ENCODE results near the gene MSI2.

The MSI2 gene

GRCh38 chr17:57670769-57671569, 414.6 kb downstream of the MSI2 start:
- no peak overlapping the region for H2BK12ac ChIP-seq (ENCODE audit: low read length)
- H3K27me3 ChIP-seq (ENCODE audit: control insufficient read depth in 3 of 3, insufficient read depth in 3 of 3, low read depth in 1 of 3, low read length in 3 of 3), result no peaks in the 10 kb centered on the region
- no peak overlapping the region for H2AK5ac ChIP-seq (ENCODE audit: low read depth, low read length)
- H4K91ac ChIP-seq (ENCODE audit: low read depth, low read length, poor library complexity), result no peak overlapping the region
- H3K14ac ChIP-seq (ENCODE audit: low read length), result no peak overlapping the region
- no peak overlapping the region for H3K9ac ChIP-seq (ENCODE audit: low read depth, low read length, poor library complexity)
- no CpG with 5 or more reads among the region's 8 CpGs for WGBS, 2 donors (ENCODE audit: extremely low coverage in 2 of 2, insufficient read length in 2 of 2, insufficient replicate concordance in 1 of 2)
- H3K36me3 ChIP-seq (replicated peaks in 1 of 2; ENCODE audit: control insufficient read depth in 2 of 2, insufficient read depth in 2 of 2, low read length in 2 of 2), result peaks cover 5 to 59% of the 10 kb centered on the region in 2 donors
- no peak overlapping the region for H3K18ac ChIP-seq (ENCODE audit: low read length)
- peaks cover 3 to 4% of the 10 kb centered on the region in 2 donors for H3K4me1 ChIP-seq (ENCODE audit: control insufficient read depth in 2 of 2, insufficient read depth in 1 of 2, low read depth in 1 of 2, low read length in 2 of 2)
- no peak for DNase-seq (ENCODE audit: low spot score)
- peaks cover 2% of the 10 kb centered on the region for H3K79me1 ChIP-seq (ENCODE audit: low read depth, low read length)
- no peak overlapping the region for H2BK5ac ChIP-seq (ENCODE audit: low read length)
- H2AFZ ChIP-seq (ENCODE audit: low read length), result no peak overlapping the region
- H3K27ac ChIP-seq (replicated peaks; ENCODE audit: low read length), result no peak overlapping the region
- H3K4ac ChIP-seq (ENCODE audit: low read length), result no peak overlapping the region
- no peak overlapping the region for H3K4me2 ChIP-seq (ENCODE audit: insufficient read depth, low read length, poor library complexity, severe bottlenecking)
- H2BK15ac ChIP-seq (ENCODE audit: low read length), result no peak overlapping the region
- H3K9me3 ChIP-seq (replicated peaks in 1 of 2; ENCODE audit: control insufficient read depth in 2 of 2, insufficient read depth in 1 of 2, low read depth in 1 of 2, low read length in 2 of 2), result peaks cover 0 to 2% of the 10 kb centered on the region in 2 donors
- no peak overlapping the region for H3K23ac ChIP-seq (ENCODE audit: low read depth, low read length, poor library complexity)
- H2BK120ac ChIP-seq (ENCODE audit: low read depth, low read length), result no peak overlapping the region
- no peak overlapping the region for H4K8ac ChIP-seq (ENCODE audit: low read depth, low read length)
- no peak overlapping the region for H3K4me3 ChIP-seq (ENCODE audit: low read length in 2 of 2)

GRCh38 chr17:57671667-57672632, 415.6 kb downstream of the MSI2 start:
- Histone ChIP-seq H2BK5ac (ENCODE audit: low read length) (no peak overlapping the region), H4K91ac (ENCODE audit: low read depth, low read length, poor library complexity) (no peak overlapping the region), H3K36me3 (replicated peaks in 1 of 2; ENCODE audit: control insufficient read depth in 2 of 2, insufficient read depth in 2 of 2, low read length in 2 of 2) (peaks cover 7 to 65% of the 10 kb centered on the region in 2 donors), H3K4ac (ENCODE audit: low read length) (no peak overlapping the region), H3K4me3 (ENCODE audit: low read length in 2 of 2) (no peak overlapping the region), H3K9me3 (replicated peaks in 1 of 2; ENCODE audit: control insufficient read depth in 2 of 2, insufficient read depth in 1 of 2, low read depth in 1 of 2, low read length in 2 of 2) (peaks cover 0 to 2% of the 10 kb centered on the region in 2 donors), H3K4me1 (ENCODE audit: control insufficient read depth in 2 of 2, insufficient read depth in 1 of 2, low read depth in 1 of 2, low read length in 2 of 2) (peaks cover 3 to 4% of the 10 kb centered on the region in 2 donors), H2AK5ac (ENCODE audit: low read depth, low read length) (peak overlapping the region; percentile 67), H3K27me3 (ENCODE audit: control insufficient read depth in 3 of 3, insufficient read depth in 3 of 3, low read depth in 1 of 3, low read length in 3 of 3) (no peaks in the 10 kb centered on the region), H3K9ac (ENCODE audit: low read depth, low read length, poor library complexity) (no peak overlapping the region), H3K23ac (ENCODE audit: low read depth, low read length, poor library complexity) (peak overlapping the region; percentile 12), H2BK15ac (ENCODE audit: low read length) (no peak overlapping the region), H3K27ac (replicated peaks; ENCODE audit: low read length) (no peak overlapping the region), H2BK12ac (ENCODE audit: low read length) (no peak overlapping the region), H2AFZ (ENCODE audit: low read length) (no peak overlapping the region), H3K18ac (ENCODE audit: low read length) (no peak overlapping the region), H3K79me1 (ENCODE audit: low read depth, low read length) (peaks cover 2% of the 10 kb centered on the region), H4K8ac (ENCODE audit: low read depth, low read length) (no peak overlapping the region), H3K14ac (ENCODE audit: low read length) (no peak overlapping the region), H2BK120ac (ENCODE audit: low read depth, low read length) (no peak overlapping the region), H3K4me2 (ENCODE audit: insufficient read depth, low read length, poor library complexity, severe bottlenecking) (no peak overlapping the region)
- no CpG with 5 or more reads among the region's 21 CpGs for WGBS, 2 donors (ENCODE audit: extremely low coverage in 2 of 2, insufficient read length in 2 of 2, insufficient replicate concordance in 1 of 2)
- peak; percentile 67 for DNase-seq (ENCODE audit: low spot score)

GRCh38 chr17:57672971-57673370, 416.6 kb downstream of the MSI2 start:
- Histone ChIP-seq H3K36me3 (replicated peaks in 1 of 2; ENCODE audit: control insufficient read depth in 2 of 2, insufficient read depth in 2 of 2, low read length in 2 of 2) (peaks cover 7 to 67% of the 10 kb centered on the region in 2 donors), H2BK120ac (ENCODE audit: low read depth, low read length) (no peak overlapping the region), H3K9ac (ENCODE audit: low read depth, low read length, poor library complexity) (no peak overlapping the region), H3K18ac (ENCODE audit: low read length) (no peak overlapping the region), H4K91ac (ENCODE audit: low read depth, low read length, poor library complexity) (no peak overlapping the region), H2AFZ (ENCODE audit: low read length) (no peak overlapping the region), H2BK15ac (ENCODE audit: low read length) (no peak overlapping the region), H2BK5ac (ENCODE audit: low read length) (no peak overlapping the region), H2BK12ac (ENCODE audit: low read length) (no peak overlapping the region), H3K4me2 (ENCODE audit: insufficient read depth, low read length, poor library complexity, severe bottlenecking) (no peak overlapping the region), H3K4ac (ENCODE audit: low read length) (no peak overlapping the region), H3K4me1 (ENCODE audit: control insufficient read depth in 2 of 2, insufficient read depth in 1 of 2, low read depth in 1 of 2, low read length in 2 of 2) (peaks cover 3 to 4% of the 10 kb centered on the region in 2 donors), H3K14ac (ENCODE audit: low read length) (no peak overlapping the region), H2AK5ac (ENCODE audit: low read depth, low read length) (no peak overlapping the region), H3K9me3 (replicated peaks in 1 of 2; ENCODE audit: control insufficient read depth in 2 of 2, insufficient read depth in 1 of 2, low read depth in 1 of 2, low read length in 2 of 2) (no peaks in the 10 kb centered on the region), H4K8ac (ENCODE audit: low read depth, low read length) (no peak overlapping the region), H3K23ac (ENCODE audit: low read depth, low read length, poor library complexity) (no peak overlapping the region), H3K79me1 (ENCODE audit: low read depth, low read length) (peaks cover 2% of the 10 kb centered on the region), H3K27me3 (ENCODE audit: control insufficient read depth in 3 of 3, insufficient read depth in 3 of 3, low read depth in 1 of 3, low read length in 3 of 3) (no peaks in the 10 kb centered on the region), H3K4me3 (ENCODE audit: low read length in 2 of 2) (no peak overlapping the region), H3K27ac (replicated peaks; ENCODE audit: low read length) (no peak overlapping the region)
- DNase-seq (ENCODE audit: low spot score), result no peak
- WGBS, 2 donors (ENCODE audit: extremely low coverage in 2 of 2, insufficient read length in 2 of 2, insufficient replicate concordance in 1 of 2), result no CpG with 5 or more reads among the region's 4 CpGs

- Histone ChIP-seq H4K91ac (ENCODE audit: low read depth, low read length, poor library complexity) (no peak overlapping the region), H3K36me3 (replicated peaks in 1 of 2; ENCODE audit: control insufficient read depth in 2 of 2, insufficient read depth in 2 of 2, low read length in 2 of 2) (peaks cover 7 to 59% of the 10 kb centered on the region in 2 donors), H3K14ac (ENCODE audit: low read length) (peak overlapping the region; percentile 11), H3K23ac (ENCODE audit: low read depth, low read length, poor library complexity) (peak overlapping the region; percentile 58), H3K4me1 (ENCODE audit: control insufficient read depth in 2 of 2, insufficient read depth in 1 of 2, low read depth in 1 of 2, low read length in 2 of 2) (peaks cover 4% of the 10 kb centered on the region in 2 donors), H3K4me2 (ENCODE audit: insufficient read depth, low read length, poor library complexity, severe bottlenecking) (no peak overlapping the region), H2AFZ (ENCODE audit: low read length) (no peak overlapping the region), H2BK12ac (ENCODE audit: low read length) (no peak overlapping the region), H2BK120ac (ENCODE audit: low read depth, low read length) (no peak overlapping the region), H3K9ac (ENCODE audit: low read depth, low read length, poor library complexity) (no peak overlapping the region), H3K79me1 (ENCODE audit: low read depth, low read length) (no peaks in the 10 kb centered on the region), H3K18ac (ENCODE audit: low read length) (no peak overlapping the region), H3K4ac (ENCODE audit: low read length) (no peak overlapping the region), H3K4me3 (ENCODE audit: low read length in 2 of 2) (no peak overlapping the region), H3K9me3 (replicated peaks in 1 of 2; ENCODE audit: control insufficient read depth in 2 of 2, insufficient read depth in 1 of 2, low read depth in 1 of 2, low read length in 2 of 2) (no peaks in the 10 kb centered on the region), H3K27me3 (ENCODE audit: control insufficient read depth in 3 of 3, insufficient read depth in 3 of 3, low read depth in 1 of 3, low read length in 3 of 3) (no peaks in the 10 kb centered on the region), H2BK15ac (ENCODE audit: low read length) (no peak overlapping the region), H4K8ac (ENCODE audit: low read depth, low read length) (no peak overlapping the region), H3K27ac (replicated peaks; ENCODE audit: low read length) (no peak overlapping the region), H2BK5ac (ENCODE audit: low read length) (peak overlapping the region; percentile 8), H2AK5ac (ENCODE audit: low read depth, low read length) (peak overlapping the region; percentile 20)
- no peak for DNase-seq (ENCODE audit: low spot score)
- WGBS, 2 donors (ENCODE audit: extremely low coverage in 2 of 2, insufficient read length in 2 of 2, insufficient replicate concordance in 1 of 2), result no CpG with 5 or more reads among the region's 22 CpGs
Observed at GRCh38 chr17:57674894-57675293, 418.6 kb downstream of the MSI2 start.

Data from neuronal stem cell (in vitro differentiated cells).